Hippocampal formation (tissue), 2 donors: Measurements from ENCODE around the gene TIAM2.
"Not testable (repeated sequence)": the region's sequence is repeated elsewhere in the genome, so short reads cannot be mapped to it uniquely, and the experiment has no call there.

Experiments
- DNase-seq, 2 donors: peaks; one replicate each; lab custom pipeline; 2025; lab: John Stamatoyannopoulos, UW

The TIAM2 gene

DNA sequence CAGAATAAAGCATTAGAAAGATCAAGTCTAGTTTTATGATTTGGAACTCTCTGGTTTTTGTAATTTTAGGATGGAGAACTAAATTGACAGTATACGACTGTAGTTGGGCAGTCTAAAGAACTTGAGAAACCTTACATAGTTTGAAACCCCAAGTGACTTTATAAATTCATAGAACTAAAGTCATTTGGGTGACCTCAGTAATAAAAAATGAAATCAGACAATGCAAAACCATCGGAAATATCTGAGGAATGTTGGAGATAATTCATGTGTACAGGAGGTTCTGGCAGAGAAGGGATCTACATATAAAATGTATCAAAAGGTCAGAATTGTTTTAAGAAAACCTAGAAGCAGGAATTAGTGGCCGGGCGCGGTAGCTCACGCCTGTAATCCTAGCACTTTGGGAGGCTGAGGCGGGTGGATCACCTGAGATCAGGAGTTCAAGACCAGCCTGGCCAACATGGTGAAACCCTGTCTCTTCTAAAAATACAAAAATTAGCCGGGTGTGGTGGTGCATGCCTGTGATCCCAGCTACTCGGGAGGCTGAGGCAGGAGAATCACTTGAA lies 108.0 kb downstream of the TIAM2 start:
- not testable (repeated sequence) for DNase-seq

DNA sequence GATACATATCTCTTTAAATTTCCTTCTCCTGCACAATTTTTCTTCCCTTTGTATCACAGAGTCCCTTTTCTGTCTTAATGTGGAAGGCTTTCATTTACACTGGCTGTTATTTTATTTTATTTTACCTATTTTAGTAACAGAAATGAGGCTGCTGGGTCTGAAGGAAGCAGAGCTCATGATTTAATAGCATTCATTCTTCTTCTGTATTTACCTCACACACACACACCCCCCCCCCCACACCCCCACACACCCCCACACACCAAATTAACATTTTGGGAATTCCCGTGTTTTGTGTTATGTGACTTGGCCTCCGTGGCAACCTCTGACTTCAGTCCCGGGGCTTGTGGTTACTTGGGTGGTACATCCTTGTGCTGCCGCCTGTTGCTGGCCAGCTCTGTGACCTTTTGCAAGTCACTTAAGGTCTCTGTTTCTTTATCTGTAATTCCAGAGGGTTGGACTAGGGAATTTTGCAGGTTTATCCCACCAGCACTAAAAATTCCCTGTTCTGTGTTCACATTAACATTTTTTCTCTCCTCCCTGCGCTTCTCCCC lies 108.8 kb downstream of the TIAM2 start:
- no peak for DNase-seq

DNA sequence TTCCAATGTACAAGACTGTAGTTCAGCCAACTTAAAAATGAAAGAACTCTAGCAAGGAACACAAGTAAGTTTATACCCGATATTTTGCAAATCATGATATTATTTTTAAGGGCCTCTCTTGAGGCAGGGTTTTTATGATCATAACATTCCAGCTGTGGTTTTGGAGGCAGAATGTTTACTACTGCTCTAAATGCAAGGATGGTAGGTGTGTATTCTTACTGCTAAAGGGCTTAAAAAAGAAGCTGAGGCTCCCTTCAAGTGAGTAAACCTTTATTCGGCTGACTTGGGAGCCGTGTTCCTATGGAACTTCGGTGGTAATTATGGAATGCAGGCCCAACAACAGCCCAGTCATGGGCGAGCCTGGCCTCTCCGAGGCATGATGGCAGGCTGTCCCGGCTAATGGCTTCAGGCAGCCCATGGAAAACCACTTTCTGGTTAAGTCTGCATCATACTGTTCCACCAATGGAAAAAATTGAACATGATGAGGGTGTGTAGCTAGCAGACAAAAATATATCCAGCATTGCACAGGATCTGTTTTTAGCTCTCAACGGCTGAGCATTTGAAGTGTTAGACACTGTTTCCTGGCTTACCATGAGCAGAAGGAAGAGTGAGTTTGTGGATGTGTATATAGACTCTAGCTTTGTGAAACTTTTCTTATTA lies 111.5 kb downstream of the TIAM2 start:
- no peak for DNase-seq

DNA sequence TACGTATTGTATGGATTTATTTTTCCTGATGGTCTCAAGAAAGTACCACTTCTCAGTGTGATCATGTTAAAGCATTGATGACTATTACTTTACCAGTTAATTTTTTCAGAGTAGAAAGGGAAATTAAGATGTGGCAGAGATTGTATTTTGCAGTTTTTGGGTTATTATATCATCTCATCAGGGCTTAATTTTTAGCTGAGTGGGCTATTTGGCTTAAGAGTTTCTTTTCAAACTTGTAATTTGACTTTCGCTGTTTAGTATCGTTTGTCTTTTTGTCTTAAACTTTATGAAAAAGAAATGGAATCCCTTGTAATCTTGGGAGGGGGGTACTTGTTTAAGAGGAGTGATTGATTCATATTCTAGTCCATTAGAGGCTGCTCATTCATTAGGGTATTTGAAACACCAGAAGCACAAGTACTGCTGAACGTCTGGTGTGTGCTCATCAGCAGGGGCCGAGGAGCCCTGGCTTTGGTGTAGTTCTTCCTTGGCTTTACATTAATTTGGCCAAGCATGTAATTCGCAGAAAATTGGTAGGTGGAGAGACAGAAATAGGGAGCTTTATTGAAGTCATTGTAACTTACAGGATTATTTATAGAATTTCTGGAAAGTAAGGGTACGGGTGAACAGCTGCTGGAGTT lies 112.4 kb downstream of the TIAM2 start:
- no peak for DNase-seq

DNA sequence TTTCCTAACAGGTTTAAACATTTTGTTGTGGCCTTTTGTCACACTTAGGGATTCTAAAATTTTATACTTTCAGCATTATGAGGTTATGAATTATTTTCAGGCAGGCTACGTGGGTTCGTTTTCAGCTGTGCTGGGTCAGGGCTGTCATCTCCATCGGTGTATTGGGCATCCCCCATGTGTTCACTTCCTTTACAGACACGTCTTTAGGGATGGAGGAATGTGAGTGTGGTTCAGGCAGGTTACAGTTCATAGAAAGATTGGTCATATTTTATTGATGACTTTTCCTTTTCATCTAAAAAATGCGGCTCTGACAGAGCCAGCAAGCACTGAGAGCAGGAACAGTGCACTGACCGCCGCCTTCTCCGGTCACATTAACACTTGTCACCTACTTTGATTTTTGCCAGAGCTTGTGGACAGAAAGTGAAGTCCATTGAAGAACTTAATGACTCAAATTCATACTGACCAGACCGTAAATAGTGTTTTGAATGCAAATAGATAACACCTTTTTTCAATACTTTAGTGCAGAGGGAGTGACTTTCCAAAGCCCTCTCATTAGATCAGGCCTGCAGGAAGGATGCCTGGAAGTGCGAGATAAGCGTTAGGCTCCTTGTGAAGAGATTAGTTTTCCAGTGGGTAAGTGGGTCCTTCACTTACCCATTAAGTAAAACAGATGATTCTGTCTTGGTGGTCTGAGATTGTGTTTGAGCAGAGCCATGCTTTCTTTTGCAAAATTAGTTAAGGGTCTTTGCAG lies 113.1 kb downstream of the TIAM2 start:
- no peak for DNase-seq

DNA sequence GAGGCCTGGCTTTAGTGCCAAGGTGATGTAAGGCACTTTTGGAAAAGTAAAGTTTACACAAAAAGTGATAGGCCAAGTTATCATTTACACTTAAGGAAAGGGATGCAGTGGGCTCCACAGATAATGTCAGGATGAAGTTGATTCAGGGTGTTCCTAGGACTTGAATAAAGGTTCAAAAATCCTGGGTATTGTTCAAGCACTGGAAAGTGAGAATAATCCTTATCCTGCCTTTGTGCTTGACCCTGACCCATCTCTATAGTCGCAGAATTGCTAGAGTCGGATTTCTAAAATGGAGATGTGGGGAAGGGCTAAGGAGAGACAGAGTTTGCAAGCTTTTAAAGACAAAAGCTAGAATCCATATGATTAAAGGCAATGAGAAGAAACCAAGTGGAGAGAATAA lies 115.6 kb downstream of the TIAM2 start:
- no peak for DNase-seq

DNA sequence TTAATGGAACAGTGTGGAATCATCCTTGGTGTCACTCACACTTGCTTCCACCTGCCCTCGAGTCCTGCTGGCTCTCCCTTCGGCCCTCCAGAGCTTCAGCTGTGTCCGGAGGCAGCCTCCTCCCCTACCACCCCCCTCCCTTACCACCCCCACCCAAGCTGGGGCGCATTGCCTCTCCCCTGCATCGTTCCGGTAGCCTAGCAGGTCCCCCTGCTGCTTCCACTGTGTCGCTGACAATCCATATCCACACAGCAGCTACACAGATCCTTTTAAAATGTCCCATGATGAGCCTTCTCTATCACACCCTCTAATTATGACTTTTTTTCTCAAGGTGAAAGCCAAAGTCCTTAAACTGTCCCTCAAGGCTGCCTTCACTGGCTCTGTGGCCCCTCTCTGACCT lies 117.6 kb downstream of the TIAM2 start:
- no peak for DNase-seq

DNA sequence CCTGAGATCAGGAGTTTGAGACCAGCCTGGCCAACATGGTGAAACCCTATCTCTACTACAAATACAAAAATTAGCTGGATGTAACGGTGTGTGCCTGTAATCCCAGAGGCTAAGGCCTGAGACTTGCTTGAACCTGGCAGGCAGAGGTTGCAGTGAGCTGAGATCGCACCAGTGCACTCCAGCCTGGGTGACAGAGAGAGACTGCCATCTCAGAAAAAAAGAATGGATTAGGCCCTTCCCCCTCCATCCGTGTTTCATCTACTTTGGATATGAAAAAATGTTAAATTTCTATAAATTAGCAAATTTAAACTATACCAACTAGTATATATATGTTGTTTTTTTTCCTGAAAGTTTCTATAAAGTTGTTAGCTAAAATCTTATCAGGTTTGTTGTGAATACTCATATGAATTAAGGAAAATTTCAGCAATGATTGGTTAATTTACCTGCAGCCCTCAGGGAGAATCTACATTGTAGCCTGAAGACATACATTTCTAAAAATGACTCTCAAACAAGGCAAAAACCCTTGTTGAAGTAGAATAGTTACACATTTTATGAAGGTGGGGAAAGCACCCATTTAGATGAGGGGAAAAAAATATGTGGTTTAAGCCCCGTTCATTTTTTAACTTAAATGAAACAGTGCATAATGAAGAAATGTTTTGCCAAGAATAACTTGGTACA lies 120.9 kb downstream of the TIAM2 start:
- DNase-seq, result no peak

DNA sequence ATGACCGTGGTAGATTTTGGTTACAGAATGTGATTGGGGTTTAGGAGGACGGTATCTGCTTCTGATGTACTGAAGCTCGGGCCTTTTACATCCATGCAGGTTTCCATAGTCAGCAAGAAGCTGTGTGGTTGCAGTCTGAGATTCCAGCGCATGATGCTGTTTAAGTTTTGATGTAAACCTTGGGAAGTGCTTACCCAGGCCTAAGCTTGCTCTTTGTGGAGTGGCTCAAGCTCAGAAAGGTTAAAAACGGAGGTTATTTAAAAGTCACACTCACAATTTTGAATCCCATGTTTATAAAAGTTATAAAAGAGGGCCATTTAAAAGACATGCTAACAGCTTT lies 121.4 kb downstream of the TIAM2 start:
- DNase-seq, result no peak

DNA sequence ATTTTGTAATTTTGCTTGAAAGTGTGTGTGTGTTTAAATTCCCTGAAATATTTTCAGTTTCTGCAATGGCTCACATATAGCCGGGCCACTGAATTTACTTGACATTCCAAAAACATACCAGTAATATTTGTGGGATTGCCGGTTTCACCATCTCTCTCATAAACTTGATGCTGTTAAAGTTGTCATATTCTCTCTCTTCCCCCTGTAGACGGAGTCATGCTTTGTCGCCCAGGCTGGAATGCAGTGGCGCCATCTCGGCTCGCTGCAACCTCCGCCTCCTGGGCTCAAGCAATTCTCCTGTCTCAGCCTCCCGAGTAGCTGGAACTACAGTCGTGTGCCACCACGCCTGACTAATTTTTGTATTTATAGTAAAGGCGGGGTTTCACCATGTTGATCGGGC lies 122.1 kb downstream of the TIAM2 start:
- DNase-seq, result no peak

DNA sequence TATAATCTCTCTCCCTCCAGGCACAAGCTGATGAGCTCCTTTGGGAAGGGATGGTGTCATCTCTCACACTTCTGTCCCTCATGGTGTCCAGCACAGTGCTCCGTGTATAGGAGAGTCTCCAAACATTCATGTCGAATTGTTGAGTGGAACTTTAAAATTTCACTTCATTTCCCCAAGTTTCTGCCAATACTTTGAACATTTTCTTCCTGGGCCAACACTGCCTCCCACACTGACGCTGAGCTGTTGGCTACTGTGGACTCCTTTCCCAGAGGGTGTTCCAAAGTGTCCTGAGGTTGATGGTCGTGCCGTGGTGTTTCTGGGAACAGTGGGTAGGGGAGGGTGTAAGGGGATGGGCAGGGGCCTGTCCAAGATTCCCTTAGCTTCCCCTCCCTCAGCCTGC lies 122.7 kb downstream of the TIAM2 start:
- no peak for DNase-seq

DNA sequence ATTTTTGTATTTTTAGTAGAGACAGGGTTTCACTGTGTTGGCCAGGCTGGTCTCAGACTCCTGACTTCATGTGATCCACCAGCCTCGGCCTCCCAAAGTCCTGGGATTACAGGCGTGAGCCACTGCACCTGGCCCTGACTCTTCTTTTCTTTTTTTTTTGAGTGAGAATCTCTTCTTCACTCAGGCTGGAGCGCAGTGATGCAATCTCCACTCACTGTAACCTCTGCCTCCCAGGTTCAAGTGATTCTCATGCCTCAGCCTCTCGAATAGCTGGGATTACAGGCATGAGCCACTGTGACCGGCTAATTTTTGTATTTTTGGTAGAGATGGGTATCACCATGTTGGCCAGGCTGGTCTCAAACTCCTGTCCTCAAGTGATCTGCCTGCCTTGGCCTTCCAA lies 124.1 kb downstream of the TIAM2 start:
- DNase-seq, result not testable (repeated sequence)

DNA sequence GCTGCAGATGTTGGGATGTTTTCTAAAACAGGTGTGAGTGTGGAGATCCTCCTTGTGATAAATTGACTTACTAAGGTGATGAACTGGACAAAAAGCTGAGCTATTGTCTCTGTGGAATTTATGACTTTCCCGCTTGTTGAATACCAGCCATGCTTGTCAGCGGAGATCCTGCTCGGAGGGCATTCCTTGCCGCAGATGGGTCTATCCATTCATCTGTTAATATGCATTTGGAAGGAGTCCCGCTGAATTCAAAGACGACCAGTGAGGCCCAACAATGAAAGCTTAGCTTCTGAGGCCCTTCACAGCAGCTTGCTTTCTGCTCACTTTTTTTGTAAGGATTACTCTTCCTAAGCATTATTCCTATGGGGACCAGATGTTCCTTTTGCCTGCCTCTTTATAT lies 124.9 kb downstream of the TIAM2 start:
- DNase-seq, result no peak

DNA sequence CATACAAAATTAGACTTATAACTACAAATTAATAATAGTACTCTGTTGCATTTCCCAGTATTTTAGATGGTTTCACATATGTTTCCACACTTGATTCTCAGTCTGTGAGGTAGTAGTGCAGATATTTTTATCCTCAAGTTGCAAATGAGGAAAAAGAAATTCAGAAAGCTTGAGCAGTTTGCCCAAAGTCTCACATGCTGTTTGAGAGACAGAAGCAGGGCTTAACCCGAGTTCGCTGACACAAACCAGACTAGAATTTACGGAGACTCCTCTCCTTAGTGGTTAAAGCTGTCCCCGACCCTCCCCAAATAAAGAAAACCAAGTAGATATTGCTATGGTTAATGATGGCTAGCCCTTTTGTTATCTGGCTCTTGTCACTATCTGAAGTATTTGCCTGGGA lies 126.2 kb downstream of the TIAM2 start:
- DNase-seq, result no peak

DNA sequence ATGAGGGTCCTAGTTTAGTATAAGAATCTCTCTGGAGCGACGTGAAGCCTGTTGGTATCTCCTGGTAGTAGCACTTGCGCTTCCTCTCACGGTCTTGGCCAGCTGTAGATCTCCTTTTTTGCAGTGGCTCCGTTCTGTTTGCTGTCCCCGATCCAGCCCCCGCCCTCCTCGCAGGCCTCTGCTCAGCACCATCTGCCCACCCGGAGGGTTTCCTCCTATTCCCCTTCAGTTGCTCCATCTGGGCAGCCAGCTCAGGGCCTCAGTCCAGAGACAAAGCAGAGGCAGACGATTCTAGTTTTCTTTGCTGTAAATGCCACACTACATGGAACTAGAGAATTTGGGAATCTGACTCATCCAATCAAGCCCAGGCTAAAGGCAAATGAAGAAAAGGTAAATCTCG lies 126.6 kb downstream of the TIAM2 start:
- no peak for DNase-seq

DNA sequence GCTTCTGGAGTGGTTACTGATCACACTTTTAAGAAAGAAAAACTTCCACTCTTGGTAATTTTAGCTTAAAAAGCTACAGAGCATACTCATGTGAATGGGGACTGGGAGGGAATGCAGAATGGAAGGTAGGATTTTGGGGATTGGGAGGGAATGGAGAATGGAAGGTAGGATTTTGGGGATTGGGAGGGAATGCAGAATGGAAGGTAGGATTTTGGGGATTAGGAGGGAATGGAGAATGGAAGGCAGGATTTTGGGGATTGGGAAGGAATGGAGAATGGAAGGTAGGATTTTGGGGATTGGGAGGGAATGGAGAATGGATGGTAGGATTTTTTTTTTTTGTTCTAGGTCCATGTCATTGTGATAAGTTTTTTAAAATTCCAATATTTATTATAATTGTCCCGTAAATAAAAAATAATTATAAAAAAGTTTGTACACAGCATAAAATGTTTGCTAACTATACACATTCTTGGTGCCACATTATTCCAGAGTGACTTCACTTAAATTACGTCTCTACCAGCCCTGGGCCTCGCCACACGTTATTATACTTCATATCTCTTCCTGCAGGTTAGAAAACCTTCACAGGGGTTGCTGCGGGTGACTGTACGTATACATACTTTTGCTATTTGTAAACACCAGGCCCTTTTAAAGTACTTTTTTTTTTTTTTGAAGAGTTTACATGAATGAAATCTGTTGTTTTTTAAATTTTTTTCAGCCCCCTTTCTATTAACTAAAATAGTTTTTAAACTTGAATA lies 127.3 kb downstream of the TIAM2 start:
- DNase-seq, result no peak

DNA sequence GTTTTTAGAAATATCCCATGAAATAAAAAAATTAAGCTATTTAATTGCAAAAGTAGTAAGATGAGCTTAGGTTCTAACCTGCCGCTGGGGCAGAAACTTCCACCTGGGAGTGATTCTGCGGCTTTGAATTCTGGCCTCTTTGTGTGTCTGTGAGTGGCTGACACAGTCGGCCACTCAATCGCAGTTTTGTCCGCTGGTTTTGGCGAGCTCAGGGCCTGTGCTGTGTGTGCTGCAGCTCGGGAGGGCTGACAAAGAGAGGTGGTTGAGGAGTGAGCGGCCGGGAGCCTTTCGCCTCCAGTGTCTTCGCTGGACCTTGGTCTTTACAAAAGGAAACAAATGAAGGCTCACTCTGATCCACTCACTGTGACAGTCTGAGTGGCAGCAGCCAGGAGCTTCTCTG lies 128.4 kb downstream of the TIAM2 start:
- no peak for DNase-seq

DNA sequence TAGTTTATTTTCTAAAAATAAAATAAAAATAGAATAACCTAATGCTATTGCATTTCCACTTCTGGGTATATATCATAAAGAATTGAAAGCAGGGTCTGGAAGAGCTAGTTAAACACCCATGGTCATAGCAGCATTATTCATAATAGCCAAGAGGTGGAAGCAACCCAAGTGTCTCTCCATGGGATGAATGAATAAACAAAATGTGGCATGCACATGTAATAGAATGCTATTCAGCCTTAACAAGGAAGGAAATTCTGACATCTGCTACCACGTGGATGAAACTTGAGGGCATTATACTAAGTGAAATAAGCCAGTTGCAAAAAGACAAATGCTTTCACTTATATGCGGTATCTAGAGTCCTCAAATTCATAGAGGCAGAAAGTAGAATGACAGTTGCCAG lies 130.8 kb downstream of the TIAM2 start:
- DNase-seq, result no peak

DNA sequence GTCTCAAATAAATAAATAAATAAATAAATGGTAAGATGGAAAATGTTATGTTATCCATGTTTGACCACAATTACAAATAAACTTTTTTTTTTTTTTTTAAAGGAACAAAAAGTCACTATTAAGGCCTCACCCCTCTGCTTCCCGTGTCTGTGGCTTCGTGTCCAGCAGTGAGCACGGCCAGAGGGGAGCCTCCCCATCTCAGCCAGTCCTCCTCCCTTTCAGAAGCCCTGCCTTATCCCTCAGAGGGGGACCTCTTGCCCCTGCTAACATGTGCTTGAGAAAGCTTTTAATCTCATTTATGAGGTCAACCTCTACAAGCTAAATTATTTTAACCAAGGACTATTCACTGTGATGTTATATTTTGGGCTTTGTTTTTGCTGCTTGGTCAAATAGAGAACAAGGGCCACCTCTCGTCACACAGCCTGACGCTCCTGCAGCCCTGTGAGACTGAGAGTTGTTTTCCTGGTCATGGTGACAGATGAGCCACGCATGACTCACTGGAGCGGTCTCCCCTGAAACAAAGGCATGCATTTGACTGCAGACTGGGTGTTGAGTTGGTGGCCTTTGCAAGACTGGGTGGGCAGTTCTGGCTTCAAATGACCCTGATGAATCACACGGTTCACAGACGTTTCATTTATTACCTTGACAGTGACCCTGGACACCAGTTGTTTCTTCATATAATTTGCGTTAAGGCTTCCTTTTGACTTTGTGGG lies 131.8 kb downstream of the TIAM2 start:
- no peak for DNase-seq

DNA sequence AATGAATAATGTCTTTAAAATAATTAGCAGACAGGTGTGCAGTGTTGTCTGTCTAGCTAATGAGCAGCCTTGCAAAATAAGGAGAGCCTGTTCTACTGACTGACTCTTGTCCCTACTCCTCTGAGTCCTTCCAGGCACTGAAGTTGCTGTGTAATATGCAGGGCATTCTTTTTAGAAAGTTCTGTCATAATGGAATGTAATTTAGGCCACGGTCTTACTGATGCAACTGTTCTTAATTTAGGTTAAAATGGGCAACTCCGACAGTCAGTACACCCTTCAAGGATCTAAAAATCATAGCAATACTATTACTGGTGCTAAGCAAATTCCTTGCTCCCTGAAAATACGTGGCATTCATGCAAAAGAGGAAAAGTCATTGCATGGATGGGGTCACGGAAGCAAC lies 133.9 kb downstream of the TIAM2 start:
- no peak for DNase-seq

DNA sequence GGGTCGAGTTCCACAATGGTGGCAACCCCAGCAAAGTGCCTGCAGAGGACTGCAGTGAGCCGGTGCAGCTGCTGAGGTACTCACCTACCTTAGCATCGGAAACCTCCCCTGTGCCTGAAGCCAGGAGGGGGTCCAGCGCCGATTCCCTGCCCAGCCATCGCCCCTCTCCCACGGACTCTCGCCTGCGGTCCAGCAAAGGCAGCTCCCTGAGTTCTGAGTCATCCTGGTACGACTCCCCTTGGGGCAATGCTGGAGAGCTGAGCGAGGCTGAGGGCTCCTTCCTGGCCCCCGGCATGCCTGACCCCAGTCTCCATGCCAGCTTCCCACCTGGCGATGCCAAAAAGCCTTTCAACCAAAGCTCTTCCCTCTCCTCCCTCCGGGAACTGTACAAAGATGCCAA lies 134.6 kb downstream of the TIAM2 start:
- no peak for DNase-seq
